ENCODE results near the gene WDR35. TPM values are rescaled to one million over a fixed set of nuclear protein-coding genes. Genes with fewer than 3 reads are reported as not detected.

The WDR35 gene
- total RNA-seq, 1 experiment from 2014 or later, result 16.7 TPM

DNA sequence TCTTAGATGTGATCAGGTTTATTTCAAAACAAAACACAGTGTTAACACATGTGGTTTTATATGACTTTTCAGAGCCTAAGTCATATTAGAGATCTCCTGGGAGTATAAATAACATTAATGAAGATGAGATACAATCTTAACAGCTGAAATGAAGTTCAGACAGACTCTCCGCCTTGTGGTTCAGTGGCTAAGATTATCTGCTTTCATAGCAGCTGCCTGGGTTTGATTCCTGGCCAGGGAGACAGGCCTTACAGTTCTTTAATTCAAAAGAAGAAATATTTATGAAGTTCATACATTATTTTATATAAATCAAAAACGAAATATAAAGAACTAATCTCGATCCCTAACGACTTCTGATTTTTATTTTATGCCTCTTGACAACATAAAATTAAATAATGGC lies 52.9 kb downstream of the WDR35 start:
- Histone ChIP-seq H3K56ac (ENCODE audit: insufficient read length, low read depth, low read length) (no peak overlapping the region), H3K4ac (ENCODE audit: low read depth, low read length) (no peak overlapping the region), H3K4me1 (ENCODE audit: insufficient read depth, low read length) (no peaks in the 10 kb centered on the region), H3K27ac (ENCODE audit: insufficient read length, low read depth, low read length) (no peak overlapping the region), H3T11ph (ENCODE audit: low read length) (no peak overlapping the region), H2BK120ac (ENCODE audit: low read depth, low read length, poor library complexity, severe bottlenecking) (no peak overlapping the region), H3K27me3 (ENCODE audit: insufficient read depth, low read length) (no peaks in the 10 kb centered on the region), H2BK5ac (ENCODE audit: insufficient read length, low read length) (no peak overlapping the region), H3K14ac (ENCODE audit: insufficient read depth, low read length) (no peak overlapping the region), H2BK15ac (ENCODE audit: low read depth, low read length) (no peak overlapping the region), H3K79me1 (ENCODE audit: insufficient read depth, low read depth, low read length, poor library complexity, severe bottlenecking) (no peaks in the 10 kb centered on the region), H3K4me2 (ENCODE audit: insufficient read depth, insufficient read length, low read length) (no peak overlapping the region), H2AK5ac (ENCODE audit: insufficient read length, low read length) (no peak overlapping the region), H3K18ac (ENCODE audit: insufficient read length, low read depth, low read length) (no peak overlapping the region), H4K5ac (ENCODE audit: insufficient read length, low read depth, low read length) (no peak overlapping the region), H2BK12ac (ENCODE audit: insufficient read length, low read depth, low read length) (no peak overlapping the region), H4K91ac (ENCODE audit: insufficient read length, low read depth, low read length) (no peak overlapping the region), H3K9ac (ENCODE audit: extremely low read depth, insufficient read length, low read length) (no peak overlapping the region), H2AFZ (ENCODE audit: low read length) (no peak overlapping the region), H3K23ac (ENCODE audit: insufficient read length, low read depth, low read length) (no peak overlapping the region), H4K20me1 (ENCODE audit: control insufficient read depth, insufficient read depth, insufficient read length) (no peaks in the 10 kb centered on the region), H4K8ac (replicated peaks; ENCODE audit: insufficient read length, low read depth, low read length) (no peak overlapping the region), H3K9me3 (ENCODE audit: control insufficient read depth, low read depth, low read length) (no peaks in the 10 kb centered on the region), H3K79me2 (ENCODE audit: insufficient read depth, low read length) (no peaks in the 10 kb centered on the region), H2BK20ac (ENCODE audit: low read depth, low read length, poor library complexity, severe bottlenecking) (no peak overlapping the region), H3K23me2 (ENCODE audit: insufficient read length, low read depth, low read length, poor library complexity, severe bottlenecking) (no peaks in the 10 kb centered on the region)
- no peaks in the 10 kb centered on the region for H3K4me1 Mint-ChIP-seq
- no peak for DNase-seq
- H3K9me3 Mint-ChIP-seq, result no peaks in the 10 kb centered on the region
- H3K27me3 Mint-ChIP-seq (ENCODE audit: low read depth), result no peaks in the 10 kb centered on the region
- TF ChIP-seq, protein P1, sequence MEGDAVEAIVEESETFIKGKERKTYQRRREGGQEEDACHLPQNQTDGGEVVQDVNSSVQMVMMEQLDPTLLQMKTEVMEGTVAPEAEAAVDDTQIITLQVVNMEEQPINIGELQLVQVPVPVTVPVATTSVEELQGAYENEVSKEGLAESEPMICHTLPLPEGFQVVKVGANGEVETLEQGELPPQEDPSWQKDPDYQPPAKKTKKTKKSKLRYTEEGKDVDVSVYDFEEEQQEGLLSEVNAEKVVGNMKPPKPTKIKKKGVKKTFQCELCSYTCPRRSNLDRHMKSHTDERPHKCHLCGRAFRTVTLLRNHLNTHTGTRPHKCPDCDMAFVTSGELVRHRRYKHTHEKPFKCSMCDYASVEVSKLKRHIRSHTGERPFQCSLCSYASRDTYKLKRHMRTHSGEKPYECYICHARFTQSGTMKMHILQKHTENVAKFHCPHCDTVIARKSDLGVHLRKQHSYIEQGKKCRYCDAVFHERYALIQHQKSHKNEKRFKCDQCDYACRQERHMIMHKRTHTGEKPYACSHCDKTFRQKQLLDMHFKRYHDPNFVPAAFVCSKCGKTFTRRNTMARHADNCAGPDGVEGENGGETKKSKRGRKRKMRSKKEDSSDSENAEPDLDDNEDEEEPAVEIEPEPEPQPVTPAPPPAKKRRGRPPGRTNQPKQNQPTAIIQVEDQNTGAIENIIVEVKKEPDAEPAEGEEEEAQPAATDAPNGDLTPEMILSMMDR (conservative IDR thresholded peaks at IDR 0.05), result no peak
- no peak overlapping the region for H3K27ac Mint-ChIP-seq
- peaks cover 18 to 38% (median 26%) of the 10 kb centered on the region in 3 experiments; a peak in 6 of 7 replicates for H3K36me3 Mint-ChIP-seq (ENCODE audit: insufficient read depth in 1 of 3, low read depth in 3 of 3)
- H3K4me3 Mint-ChIP-seq, result no peak overlapping the region
- WGBS (ENCODE audit: extremely low coverage, insufficient read length, low lambda C conversion rate), result no CpG with 5 or more reads among the region's 4 CpGs

Data from H9 (cell line).